Right lung (tissue), 5 donors: ENCODE results near the gene MPC1L. TPM values are rescaled to one million over a fixed set of nuclear protein-coding genes. Genes with fewer than 3 reads are reported as not detected.

Source experiments
- DNase-seq, 2 donors: peaks; one replicate each; pipeline ENCODE4 v3.0.0-alpha.2; 2013
- polyA plus RNA-seq, 5 donors: library from polyadenylated mRNA; unstranded; fragments of 120-200 nt; gene quantifications; one replicate each; pipeline versions ENCODE4 v1.2.1 to v1.2.3, GENCODE V29; 2013; ENCODE audit warnings: inconsistent platforms in 1 of 5, low replicate concordance in 1 of 5; ENCODE audit not compliant: insufficient read length in 5 of 5, insufficient read depth in 1 of 5

The MPC1L gene
- polyA plus RNA-seq, 5 donors, result not detected

DNA sequence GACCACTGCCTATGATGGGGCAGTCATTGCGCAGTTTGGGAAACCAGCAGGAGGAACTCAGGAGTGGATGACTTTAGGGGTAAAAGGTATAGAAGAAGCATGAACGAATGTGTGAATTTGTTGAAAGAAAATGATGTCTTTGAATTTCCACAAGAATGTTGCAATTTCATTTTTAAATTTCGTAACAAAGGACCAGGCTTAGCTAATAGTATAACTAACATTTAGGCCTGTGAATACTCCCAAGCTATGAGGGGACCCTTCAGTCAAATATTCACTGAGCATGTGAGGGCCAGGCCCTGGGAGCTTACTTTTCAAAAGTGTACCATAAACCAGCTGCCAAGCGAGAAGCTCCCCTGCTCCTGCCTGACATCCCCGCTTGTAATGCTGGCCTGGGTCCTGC, 5.3 kb downstream of the MPC1L start:
- DNase-seq, result no peak

DNA sequence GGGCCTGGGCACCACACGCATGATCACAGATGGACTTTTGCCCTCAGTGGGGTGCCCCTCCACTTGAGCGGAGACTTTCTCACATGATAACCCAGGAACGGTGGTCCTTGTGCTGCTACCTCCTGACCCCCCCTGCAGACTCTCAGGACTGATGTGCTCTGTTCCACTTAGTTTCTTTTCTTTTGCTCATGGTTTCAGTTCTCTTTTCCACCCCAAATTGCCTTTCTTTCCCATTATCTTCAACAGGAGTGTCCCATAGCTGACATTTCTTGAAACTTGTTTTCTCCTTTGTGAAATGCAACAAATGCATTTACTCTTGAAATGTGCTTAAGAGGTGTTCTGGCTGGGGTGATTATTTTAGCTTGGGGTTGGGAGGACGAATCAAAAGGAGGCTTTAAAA, 9.0 kb downstream of the MPC1L start:
- DNase-seq, result no peak

DNA sequence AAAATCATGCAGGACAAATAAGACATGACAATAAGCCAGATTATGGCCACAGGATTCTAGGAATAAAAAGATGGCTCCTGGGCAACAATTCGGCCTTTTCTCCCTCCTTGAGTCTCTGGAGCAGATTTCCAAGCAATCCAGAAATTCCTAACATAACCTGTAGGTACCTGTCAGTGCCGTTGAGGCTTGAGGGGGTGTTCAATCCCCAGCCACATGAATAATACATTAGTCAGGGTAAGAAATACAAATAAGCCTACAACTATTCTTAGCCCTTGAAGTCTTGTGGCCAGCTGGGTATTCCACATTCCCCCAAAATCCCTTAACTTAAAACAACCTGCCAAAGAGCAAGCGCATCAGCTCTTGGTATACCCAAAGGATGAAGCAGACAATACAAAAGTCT, 14.5 kb downstream of the MPC1L start:
- DNase-seq, result no peak

DNA sequence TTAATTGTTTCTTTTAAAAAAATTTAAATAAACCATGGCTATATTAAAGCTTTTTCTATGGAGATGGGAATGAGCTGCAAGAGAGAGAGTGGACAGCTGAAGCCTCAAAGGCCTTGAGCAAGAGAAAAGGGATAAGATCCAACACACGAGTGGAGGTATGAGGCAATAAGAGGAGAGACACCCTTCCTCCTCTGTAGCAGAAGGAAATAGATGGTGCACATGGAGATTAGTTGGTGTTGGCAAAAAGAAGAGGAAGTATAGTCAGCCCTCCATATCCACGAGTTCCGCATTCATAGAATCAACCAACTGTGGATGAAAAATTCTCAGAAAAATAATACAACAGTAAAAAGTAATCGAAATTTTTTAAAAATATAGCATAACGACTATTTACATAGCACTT, 20.9 kb downstream of the MPC1L start:
- no peak for DNase-seq

DNA sequence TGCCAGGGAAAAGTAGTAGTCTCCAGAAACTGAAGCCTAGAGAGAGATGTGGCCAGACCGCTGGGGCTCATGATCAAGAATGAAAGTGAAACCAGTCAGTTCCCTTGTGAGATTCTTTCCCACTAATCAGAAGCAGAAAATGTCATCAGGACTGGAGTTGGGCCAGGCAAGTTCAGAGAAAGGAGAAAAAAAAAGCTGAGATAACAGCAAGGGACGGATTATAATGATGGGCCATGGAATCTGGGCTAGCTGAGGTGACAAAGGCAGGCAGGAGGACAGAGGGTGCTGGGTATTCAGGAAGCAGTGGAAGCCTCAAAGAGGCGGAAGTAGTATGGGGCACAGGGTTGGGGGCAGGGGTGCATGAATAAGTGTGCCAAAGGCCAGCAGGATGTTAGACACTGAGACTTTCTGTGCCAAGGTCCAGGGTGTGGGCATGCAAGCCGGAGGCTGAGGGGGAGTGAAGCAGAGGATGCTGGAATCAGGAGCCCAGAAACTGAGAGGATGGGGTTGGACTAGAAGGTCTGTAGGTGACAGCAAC, 21.7 kb downstream of the MPC1L start:
- peak; percentile 33 to 57 for DNase-seq

DNA sequence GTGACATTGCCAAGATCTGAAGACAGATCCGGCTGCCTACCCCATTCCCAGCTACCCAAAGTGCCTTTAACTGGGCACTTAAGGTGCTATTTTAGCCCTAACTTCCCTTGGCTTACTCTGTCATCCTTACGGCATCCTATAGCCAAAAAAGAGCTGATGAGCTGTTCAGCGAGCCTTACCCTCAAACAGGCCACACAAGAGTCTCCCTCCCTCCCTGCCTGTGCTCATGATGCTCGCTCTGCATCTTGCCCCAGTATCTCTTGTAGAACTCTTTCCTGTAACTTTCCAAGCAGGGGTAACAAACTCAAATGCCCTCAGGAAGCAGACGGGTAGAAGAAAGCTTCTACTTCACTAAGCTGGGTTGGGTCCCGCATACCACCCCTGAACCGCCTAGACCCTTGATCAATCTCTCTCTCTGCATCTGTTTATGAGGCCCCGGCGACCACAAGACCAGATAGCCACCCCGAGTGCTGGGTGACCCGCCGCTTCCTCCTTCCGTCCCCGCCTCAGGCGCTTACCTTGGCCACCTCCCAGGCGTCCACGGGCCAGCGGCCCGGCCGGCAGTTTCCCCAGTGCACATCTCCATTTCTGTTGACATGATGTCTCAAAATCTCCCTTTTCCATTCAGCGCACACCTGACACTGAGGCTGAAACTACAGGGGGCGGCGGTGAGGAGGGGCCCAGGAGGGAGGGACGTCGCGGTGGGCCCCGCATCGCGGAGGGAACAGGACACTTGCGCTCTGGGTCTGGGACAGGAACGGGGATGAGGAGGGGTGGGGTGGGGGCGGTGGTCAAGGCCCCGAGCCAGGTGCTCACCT, 23.5 kb downstream of the MPC1L start:
- DNase-seq, result no peak

DNA sequence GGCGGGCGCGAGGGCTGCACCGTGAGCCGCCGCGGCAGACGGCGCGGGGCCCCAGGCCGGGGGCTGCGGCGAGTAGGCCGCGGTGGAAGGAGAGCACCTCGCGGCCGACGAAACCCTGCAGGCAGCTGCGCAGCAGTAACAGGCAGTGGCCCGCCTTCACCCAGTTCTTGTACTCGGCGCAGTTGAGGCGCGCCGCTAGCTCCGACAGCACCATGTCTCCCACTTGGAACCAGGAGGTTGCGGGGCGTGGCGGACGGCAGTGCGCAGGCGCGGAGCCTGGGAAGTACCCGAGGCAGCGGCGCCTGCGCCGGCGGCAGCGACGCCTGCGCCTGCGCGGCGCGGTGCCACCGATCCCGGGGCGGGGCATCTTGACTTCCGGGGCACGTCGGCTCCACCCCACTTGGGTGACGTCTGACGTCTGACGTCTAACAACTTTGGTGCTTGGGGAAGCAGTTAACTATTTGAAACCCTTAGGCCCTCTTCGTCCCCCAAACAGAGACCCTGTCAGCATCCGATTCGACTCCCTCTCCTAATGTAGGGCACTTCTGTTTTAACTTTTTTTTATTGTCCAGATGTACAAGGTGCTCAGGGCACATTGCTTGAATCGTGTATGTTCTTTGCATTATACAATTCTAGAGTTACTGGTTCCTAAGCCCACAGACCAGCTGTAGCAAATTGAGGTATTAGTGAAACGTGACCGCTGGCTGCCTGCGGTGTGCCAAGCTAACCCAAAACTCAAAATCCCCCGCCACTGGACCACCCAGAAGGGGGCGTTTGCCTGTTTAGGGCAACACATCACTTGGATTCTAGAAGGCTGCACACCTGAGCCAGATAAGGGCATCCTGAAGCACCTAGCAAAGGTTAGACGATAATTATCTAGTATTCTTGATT, 24.3 kb downstream of the MPC1L start, which contains the start of gene CXorf38:
TSS of gene CXorf38 (minus strand) at position 255 of the 891 bp plus-strand sequence. CDS start at position 214, 41 bp downstream.
- DNase-seq, result peak; percentile 91 to 96

DNA sequence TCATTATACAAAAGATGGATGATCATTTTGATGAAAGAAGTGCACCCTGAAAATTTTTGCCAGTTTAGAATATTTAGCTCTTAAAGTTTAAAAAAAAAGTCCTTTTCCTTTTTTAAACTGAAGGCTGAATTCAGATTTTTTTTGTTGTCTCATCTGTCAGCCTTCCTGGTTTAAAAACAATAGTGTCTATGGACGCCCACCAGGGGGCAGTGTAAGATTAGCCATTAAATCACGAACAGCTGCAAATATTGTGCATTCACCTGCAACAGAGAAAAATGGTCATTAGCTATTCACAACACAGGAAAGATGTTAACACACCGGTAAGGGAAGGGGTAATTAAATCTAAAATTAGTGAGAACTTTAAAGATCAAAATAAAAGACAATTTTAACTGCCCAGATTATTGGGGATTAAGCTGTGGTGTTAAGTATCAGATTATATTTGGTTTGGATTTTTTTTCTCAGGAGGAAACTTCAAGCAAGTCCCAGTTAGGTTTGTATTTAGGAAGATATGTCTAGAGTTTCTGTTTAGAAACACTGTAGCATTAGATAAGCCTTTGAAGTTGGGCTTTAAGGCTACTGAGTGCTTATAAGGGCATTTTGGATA, 28.5 kb downstream of the MPC1L start:
- DNase-seq, result peak; percentile 38 to 49

DNA sequence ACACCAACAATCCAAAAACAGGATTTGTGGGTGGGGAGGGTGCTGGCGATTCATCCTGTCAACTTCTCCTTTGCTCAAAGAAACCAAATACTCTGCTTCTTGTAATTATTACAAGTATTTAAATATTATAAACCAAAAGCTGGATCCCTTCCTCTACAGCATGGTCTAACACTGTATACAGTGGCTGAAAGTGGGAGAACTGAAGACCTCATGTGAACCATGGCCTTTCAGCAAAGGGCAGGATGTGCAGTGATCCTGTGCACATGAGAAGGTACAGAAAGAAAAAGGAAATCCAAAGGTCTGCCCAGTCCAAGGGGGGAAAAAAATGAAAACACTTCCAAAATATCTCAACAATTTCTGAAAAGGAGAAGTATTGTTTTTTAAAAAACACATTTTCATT, 29.4 kb downstream of the MPC1L start:
- no peak for DNase-seq

DNA sequence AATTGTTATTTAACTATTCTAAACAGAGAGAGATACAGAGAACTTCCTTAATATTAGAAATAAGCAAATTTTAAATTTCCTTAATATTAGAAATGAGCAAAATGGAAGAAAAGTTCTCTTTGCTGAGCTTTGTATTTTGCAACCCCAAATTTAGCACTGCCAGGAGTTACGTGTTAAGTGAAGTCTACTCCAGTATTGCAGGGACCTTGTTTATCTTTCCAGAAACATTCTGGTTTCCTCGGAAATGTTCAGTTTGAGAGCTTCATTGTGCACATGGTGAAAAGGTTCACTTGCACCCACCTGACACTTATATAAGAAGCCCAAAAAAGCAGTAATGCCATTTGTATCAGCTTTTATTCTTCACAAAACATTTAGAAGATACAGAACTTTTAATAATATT, 30.3 kb downstream of the MPC1L start:
- DNase-seq, result no peak

DNA sequence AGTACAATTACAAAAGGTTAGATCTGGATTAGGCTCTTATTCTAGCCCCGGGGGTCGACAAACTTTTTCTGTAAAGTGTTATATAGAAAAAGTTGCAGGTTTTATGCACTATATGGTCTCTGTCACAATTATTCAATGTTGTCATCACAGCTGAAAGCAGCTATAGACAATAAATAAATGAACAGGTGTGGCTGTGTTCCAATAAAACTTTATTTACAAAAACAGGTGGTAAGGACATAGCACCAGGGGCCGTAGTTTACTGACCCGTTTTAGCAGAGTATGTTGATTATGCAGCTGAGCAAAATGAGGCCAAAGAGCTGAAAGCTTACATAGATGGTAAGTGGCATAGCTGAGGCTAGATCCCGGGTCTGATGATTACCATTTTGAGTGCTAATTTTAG, 37.2 kb downstream of the MPC1L start:
- no peak for DNase-seq

DNA sequence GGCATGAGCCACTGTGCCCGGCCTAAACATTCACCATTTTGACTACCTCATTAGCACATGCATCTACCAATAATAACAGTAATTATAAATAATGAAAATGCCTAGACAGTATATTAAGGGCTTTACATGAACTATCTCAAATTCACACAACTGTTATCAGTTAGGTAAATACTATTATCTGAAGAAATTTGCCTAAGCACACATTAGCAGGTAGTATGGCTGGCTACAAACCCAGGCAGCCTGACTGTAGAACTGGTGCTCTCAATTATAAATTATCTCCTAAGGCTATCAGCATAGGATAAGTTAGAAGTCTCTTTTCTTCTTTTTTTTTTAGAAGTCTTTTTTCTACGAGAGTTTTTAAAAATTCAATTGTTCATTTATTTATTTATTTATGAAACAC, 38.3 kb downstream of the MPC1L start:
- DNase-seq, result no peak

DNA sequence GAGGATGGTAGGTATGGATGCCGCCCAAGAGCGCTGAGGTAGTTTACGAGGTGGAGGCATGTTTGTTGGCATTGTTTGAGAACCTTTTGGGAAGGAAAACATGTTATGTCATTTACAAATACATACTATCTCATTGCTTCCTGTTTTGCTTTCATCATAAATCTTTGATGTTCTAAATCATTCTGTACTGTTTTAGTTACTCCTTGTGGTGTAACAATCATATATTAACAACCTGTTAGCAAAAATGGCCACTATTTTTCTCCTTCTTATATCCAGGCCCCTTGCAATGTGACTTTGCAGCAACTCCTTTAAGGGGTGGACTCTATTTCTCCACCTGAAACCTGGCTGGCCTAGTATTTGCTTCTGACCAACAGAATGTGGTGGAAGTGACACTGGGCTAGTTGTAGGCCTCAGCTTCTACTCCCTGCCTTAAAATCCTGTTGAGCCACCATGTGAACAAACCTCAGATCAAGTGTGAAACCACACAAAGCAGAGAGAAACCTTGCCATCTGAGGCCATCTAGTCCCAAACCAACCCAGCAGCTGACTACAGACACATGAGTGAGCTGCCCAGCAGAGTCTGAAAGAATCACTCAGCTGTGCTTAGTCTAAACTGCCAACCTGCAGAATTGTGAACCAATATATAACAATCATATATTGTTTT, 40.0 kb downstream of the MPC1L start:
- no peak for DNase-seq

DNA sequence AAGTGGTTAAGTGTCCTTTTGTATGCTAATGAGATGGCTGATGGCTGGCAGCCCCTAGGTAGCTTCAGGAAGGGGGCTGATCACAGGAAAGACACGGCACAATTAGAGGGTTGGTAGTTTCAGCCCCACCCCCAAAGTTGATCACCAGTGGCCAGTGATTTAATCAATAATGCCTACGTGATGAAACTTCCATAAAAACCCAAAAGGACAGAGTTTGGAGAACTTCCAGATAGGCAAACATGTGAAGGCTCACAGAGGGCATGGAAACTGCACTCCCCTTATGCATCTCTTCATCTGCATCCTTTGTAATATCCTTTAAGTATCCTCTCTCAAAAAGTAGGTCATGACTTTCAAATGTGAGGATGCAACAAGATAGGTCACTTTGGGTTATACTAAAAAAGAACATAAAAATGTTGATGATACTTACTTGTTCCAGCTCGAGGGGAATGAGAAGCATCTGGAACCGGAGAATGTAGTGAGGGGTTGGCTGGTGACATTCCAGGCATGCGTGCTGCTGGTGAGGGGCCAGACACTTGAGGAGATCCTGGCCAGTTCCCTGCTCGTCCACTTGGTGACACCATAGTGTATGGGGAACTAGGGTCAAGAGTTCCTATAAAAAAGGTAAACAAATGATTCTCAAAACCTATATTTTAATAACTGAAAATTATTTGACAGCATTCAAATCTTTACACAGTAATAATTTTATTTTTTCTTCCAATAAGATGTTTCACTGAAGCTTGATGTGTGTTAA, 40.8 kb downstream of the MPC1L start:
- no peak for DNase-seq

DNA sequence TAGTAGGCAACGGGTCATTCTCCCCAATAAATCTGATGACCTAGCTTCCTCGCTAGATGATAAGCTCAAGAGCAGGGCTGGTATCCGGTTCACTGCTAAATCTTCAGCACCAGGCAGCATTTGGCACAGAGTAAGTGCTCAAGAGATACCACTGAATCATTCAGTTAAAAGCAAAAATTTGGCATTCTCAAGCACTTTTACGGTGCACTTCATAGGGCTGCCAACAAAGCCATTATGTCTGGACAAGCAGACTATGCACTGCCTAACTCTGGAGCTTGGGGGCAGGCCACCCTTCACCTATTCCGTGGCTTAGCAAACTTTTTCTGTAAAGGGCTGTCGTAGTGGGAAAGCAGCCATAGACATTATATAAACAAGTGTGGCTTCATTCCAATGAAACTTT, 47.9 kb downstream of the MPC1L start:
- no peak for DNase-seq

Other genes with a start within 250 kb of the MPC1L start
- 100 to 1,000 TPM; 110 to 167 (median 136) TPM for gene ATP6AP2, start 42.5 kb upstream of the MPC1L start, polyA plus RNA-seq
- 10 to 100 TPM; 10.2 to 12.6 (median 11.5) TPM for gene CXorf38, start 24.1 kb downstream of the MPC1L start, polyA plus RNA-seq
- gene MED14, start 112.1 kb downstream of the MPC1L start, polyA plus RNA-seq, result 10 to 100 TPM; 42.1 to 63.6 (median 54.3) TPM